Stimulated activated CD4-positive, alpha-beta T cell treated with anti-CD3 and anti-CD28 coated beads, Interleukin-2, amount 100 ng/mL, for 48 hours (primary cell): ENCODE data around the gene LEMD3.
"Not testable (repeated sequence)": the region's sequence is repeated elsewhere in the genome, so short reads cannot be mapped to it uniquely, and the experiment has no call there.

Source experiments
- DNase-seq, 2 donors: peaks; one replicate each; pipeline ENCODE4 v3.0.0-alpha.2; 2020

LEMD3 gene

GRCh38 chr12:65280306-65280705, 110.9 kb downstream of the LEMD3 start:
- DNase-seq, result no peak

- DNase-seq, result no peak
Measured at GRCh38 chr12:65282840-65283239, 113.5 kb downstream of the LEMD3 start.

GRCh38 chr12:65285532-65285931, 116.1 kb downstream of the LEMD3 start:
- DNase-seq, result not testable (repeated sequence)

- no peak for DNase-seq
Measured at GRCh38 chr12:65287426-65287825, 118.0 kb downstream of the LEMD3 start.

- DNase-seq, result no peak
Measured at GRCh38 chr12:65292241-65292640, 122.9 kb downstream of the LEMD3 start.

- DNase-seq, result no peak
Measured at GRCh38 chr12:65293735-65294134, 124.4 kb downstream of the LEMD3 start.

GRCh38 chr12:65294641-65295262, 125.4 kb downstream of the LEMD3 start:
- DNase-seq, result no peak

- no peak for DNase-seq
Measured at GRCh38 chr12:65296508-65297265, 127.3 kb downstream of the LEMD3 start.
